Karpas-422 (cell line): ENCODE data around the gene GDPD5. TPM values are rescaled to one million over a fixed set of nuclear protein-coding genes. Genes with fewer than 3 reads are reported as not detected.

Experiments used
- DNase-seq: peaks from one replicate; pipeline ENCODE4 v3.0.0-alpha.2; 2015
- H2AFZ ChIP-seq: fragments of 200-600 bp; sonication (generic); 2 replicates; pipeline ENCODE4 v1.6.1; 2014; ENCODE audit warnings: antibody characterized with exemption, low read length, mixed read lengths
- H3K27ac ChIP-seq: fragments of 200-600 bp; sonication (generic); 2 replicates; pipeline ENCODE4 v1.5.1; 2014; ENCODE audit warnings: mild to moderate bottlenecking, low read length, moderate library complexity
- H3K27me3 ChIP-seq: fragments of 200-600 bp; sonication (generic); 2 replicates; pipeline ENCODE4 v1.6.1; 2014; ENCODE audit warnings: low read length, mixed read lengths
- H3K36me3 ChIP-seq: fragments of 200-600 bp; sonication (generic); 2 replicates; pipeline ENCODE4 v1.6.1; 2014; ENCODE audit warnings: low read length, mixed read lengths; ENCODE audit not compliant: insufficient read depth
- H3K4me1 ChIP-seq: fragments of 200-600 bp; sonication (generic); 2 replicates; pipeline ENCODE4 v1.6.1; 2014; ENCODE audit warnings: mild to moderate bottlenecking, low read length, mixed read lengths
- H3K4me2 ChIP-seq: fragments of 200-600 bp; sonication (generic); 2 replicates; pipeline ENCODE4 v1.6.1; 2014; ENCODE audit warnings: low read length, low read depth, mild to moderate bottlenecking; ENCODE audit not compliant: poor library complexity, severe bottlenecking
- H3K4me3 ChIP-seq: fragments of 200-600 bp; sonication (generic); 2 replicates; pipeline ENCODE4 v1.5.1; 2014; ENCODE audit warnings: mild to moderate bottlenecking, antibody characterized with exemption, low read length, mixed read lengths
- H3K79me2 ChIP-seq: fragments of 200-600 bp; sonication (generic); 2 replicates; pipeline ENCODE4 v1.6.1; 2014; ENCODE audit warnings: mild to moderate bottlenecking, low read length, mixed read lengths
- H3K9ac ChIP-seq: fragments of 200-600 bp; sonication (generic); 2 replicates; pipeline ENCODE4 v1.6.0; 2014; ENCODE audit warnings: low read length
- H3K9me2 ChIP-seq: fragments of 200-600 bp; sonication (generic), shearing (Covaris generic); replicated peaks from 2 replicates; pipeline ENCODE4 v1.6.0; 2014; ENCODE audit warnings: mild to moderate bottlenecking, low read length, moderate library complexity; ENCODE audit not compliant: insufficient read depth
- H3K9me3 ChIP-seq: fragments of 300-700, 200-600 bp; sonication (generic); 2 replicates; pipeline ENCODE4 v1.6.1; 2014; ENCODE audit warnings: low read length, mixed read lengths
- H4K20me1 ChIP-seq: fragments of 200-600 bp; sonication (generic); 2 replicates; pipeline ENCODE4 v1.6.1; 2014; ENCODE audit warnings: mild to moderate bottlenecking, antibody characterized with exemption, low read length, low read depth; ENCODE audit not compliant: insufficient read depth
- total RNA-seq: library from RNA; depleted of rRNA; stranded (reverse); fragments of >200 nt; shearing (Covaris generic); gene quantifications from 2 replicates; pipeline ENCODE4 v1.2.3, GENCODE V29; 2014; ENCODE audit warnings: low replicate concordance

The GDPD5 gene
- total RNA-seq, 1 experiment from 2014 or later, result 137 TPM

DNA sequence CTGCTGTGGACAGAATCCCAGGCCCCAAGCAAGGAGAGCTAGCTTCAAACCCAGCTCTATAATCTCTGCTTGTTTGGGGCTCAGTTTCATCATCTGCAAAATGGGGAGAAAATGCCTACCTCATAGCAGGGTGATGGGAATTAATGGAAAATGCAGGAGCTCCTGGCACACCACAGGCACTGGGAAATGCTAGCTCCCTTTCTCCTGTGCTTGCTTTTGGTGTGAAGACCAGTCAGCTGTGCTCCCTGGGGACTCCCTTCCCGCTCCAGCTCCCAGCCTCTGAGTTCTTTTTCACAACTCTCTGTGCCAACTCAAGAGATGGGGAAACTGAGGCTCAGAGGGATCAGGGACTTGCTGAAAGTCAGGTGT lies 28.1 kb upstream of the GDPD5 start:
- H3K36me3 ChIP-seq, result no peaks in the 10 kb centered on the region
- peak overlapping the region; percentile 32; the same call in 1 of the 2 replicates for H3K9ac ChIP-seq
- no peak overlapping the region for H3K27ac ChIP-seq
- H3K9me2 ChIP-seq, result no peaks in the 10 kb centered on the region
- H2AFZ ChIP-seq, result no peak overlapping the region
- H3K79me2 ChIP-seq, result no peaks in the 10 kb centered on the region
- no peaks in the 10 kb centered on the region for H3K27me3 ChIP-seq
- no peaks in the 10 kb centered on the region for H4K20me1 ChIP-seq
- no peak overlapping the region for H3K4me2 ChIP-seq
- no peak overlapping the region for H3K4me3 ChIP-seq
- DNase-seq, result no peak
- H3K9me3 ChIP-seq, result no peaks in the 10 kb centered on the region
- peaks cover 10% of the 10 kb centered on the region; the same call in 1 of the 2 replicates for H3K4me1 ChIP-seq

DNA sequence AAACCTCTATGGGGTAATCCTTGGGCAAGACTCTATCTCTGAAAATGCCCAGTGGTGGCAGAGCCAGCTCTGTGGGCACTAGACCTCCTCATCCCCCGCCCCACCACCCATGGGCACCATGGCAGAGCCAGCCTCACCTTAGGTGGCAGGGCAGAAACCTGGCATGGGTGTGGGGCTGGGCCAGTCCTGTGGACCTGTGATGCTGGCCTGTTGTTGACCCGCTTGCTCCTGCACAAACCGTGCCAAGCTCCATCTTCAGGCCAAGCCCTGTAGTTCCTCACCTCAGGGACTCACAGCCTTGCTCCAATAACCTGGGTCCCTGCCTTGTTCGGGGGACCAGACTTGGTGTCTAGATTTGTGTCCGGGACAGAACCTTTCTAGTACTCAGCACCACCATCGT lies 27.4 kb upstream of the GDPD5 start:
- DNase-seq, result no peak
- H3K9me3 ChIP-seq, result no peaks in the 10 kb centered on the region
- no peaks in the 10 kb centered on the region for H4K20me1 ChIP-seq
- H2AFZ ChIP-seq, result no peak overlapping the region
- H3K79me2 ChIP-seq, result no peaks in the 10 kb centered on the region
- no peak overlapping the region for H3K27ac ChIP-seq
- H3K4me3 ChIP-seq, result no peak overlapping the region
- H3K4me1 ChIP-seq, result peaks cover 10% of the 10 kb centered on the region; the same call in 1 of the 2 replicates
- no peaks in the 10 kb centered on the region for H3K36me3 ChIP-seq
- no peak overlapping the region for H3K9ac ChIP-seq
- no peaks in the 10 kb centered on the region for H3K27me3 ChIP-seq
- H3K9me2 ChIP-seq, result no peaks in the 10 kb centered on the region
- no peak overlapping the region for H3K4me2 ChIP-seq

DNA sequence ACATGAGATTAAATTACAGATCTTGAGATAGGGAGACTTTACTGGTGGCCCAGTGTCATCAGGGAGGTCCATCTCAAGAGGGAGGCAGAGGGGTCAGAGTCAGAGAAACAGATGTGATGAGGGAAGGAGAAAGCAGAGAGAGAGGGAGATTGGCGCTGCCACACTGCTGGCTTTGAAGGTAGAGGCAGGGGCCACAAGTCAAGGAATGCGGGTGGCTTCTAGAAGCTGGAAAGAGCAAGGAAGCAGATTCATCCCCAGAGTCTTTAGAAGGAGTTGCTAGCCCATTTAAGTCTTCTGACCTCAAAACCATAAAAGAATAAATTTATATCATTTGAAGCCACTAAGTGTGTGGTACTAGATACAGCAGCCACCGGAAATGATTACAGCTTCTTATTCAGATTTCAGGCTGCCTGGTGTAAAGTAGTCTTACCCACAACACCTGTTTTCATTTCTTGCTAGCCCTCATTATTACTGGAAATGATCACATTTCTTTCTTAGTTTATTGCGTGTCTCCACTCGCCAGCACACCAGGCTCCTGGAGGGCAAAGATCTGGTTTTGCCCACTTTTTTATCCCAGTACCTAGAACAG lies 23.7 kb upstream of the GDPD5 start:
- Histone ChIP-seq H3K4me2 (no peak overlapping the region), H3K9me2 (no peaks in the 10 kb centered on the region), H3K36me3 (no peaks in the 10 kb centered on the region), H3K9ac (no peak overlapping the region), H2AFZ (no peak overlapping the region), H3K4me1 (peaks cover 5% of the 10 kb centered on the region; the same call in 1 of the 2 replicates), H3K9me3 (no peaks in the 10 kb centered on the region), H3K4me3 (no peak overlapping the region), H3K27me3 (no peaks in the 10 kb centered on the region), H3K79me2 (no peaks in the 10 kb centered on the region), H4K20me1 (no peaks in the 10 kb centered on the region), H3K27ac (no peak overlapping the region)
- no peak for DNase-seq

DNA sequence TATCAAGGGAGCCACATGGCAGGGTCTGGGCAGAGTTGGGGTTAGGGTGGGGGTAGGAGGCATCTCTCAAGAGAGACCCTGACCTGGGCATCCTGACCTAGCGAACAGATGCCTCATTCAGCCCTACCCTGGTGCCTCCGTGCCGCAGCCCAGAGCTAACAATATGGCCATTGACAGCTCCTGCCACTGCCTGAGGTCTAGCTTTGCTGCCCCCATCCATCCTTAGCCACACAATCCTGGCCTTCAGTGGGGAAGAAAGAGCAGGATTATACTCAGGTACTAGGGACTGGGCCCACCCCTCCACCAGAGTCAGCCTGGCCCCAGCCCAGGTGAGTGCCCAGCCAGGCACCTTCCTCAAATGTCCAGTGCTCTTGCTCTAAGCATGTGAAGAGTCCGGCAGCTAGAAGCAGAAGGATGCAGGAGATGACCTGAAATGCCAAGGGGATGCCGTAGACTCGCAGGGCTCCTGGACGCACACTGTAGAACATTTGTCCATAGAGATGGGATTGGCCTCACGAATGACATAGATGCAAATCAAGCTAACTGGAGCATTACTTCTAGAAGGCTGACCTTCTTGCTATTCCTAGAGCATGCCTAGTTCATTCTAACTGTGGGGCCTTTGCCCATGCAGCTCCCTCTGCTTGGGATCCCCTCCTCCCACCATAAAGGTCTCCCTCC lies 23.0 kb upstream of the GDPD5 start:
- no peak overlapping the region for H3K27ac ChIP-seq
- no peaks in the 10 kb centered on the region for H3K27me3 ChIP-seq
- H3K4me1 ChIP-seq, result no peaks in the 10 kb centered on the region
- no peak for DNase-seq
- no peaks in the 10 kb centered on the region for H3K9me3 ChIP-seq
- no peak overlapping the region for H3K4me2 ChIP-seq
- H3K9me2 ChIP-seq, result no peaks in the 10 kb centered on the region
- H3K79me2 ChIP-seq, result no peaks in the 10 kb centered on the region
- H2AFZ ChIP-seq, result no peak overlapping the region
- H3K9ac ChIP-seq, result no peak overlapping the region
- no peaks in the 10 kb centered on the region for H4K20me1 ChIP-seq
- no peak overlapping the region for H3K4me3 ChIP-seq
- no peaks in the 10 kb centered on the region for H3K36me3 ChIP-seq

GRCh38 chr11:75547617-75548058 lies 21.9 kb upstream of the GDPD5 start:
- Histone ChIP-seq H3K4me3 (no peak overlapping the region), H3K27me3 (no peaks in the 10 kb centered on the region), H3K79me2 (no peaks in the 10 kb centered on the region), H3K27ac (no peak overlapping the region), H2AFZ (no peak overlapping the region), H3K36me3 (no peaks in the 10 kb centered on the region), H3K9me3 (no peaks in the 10 kb centered on the region), H3K9ac (no peak overlapping the region), H3K4me2 (no peak overlapping the region), H3K9me2 (no peaks in the 10 kb centered on the region), H4K20me1 (no peaks in the 10 kb centered on the region), H3K4me1 (no peaks in the 10 kb centered on the region)
- DNase-seq, result peak; percentile 65

GRCh38 chr11:75547177-75547576 lies 21.4 kb upstream of the GDPD5 start:
- Histone ChIP-seq H3K36me3 (no peaks in the 10 kb centered on the region), H2AFZ (no peak overlapping the region), H3K79me2 (no peaks in the 10 kb centered on the region), H3K4me2 (no peak overlapping the region), H3K27me3 (no peaks in the 10 kb centered on the region), H3K4me1 (no peaks in the 10 kb centered on the region), H3K9me2 (no peaks in the 10 kb centered on the region), H4K20me1 (no peaks in the 10 kb centered on the region), H3K4me3 (no peak overlapping the region), H3K9me3 (no peaks in the 10 kb centered on the region), H3K9ac (no peak overlapping the region), H3K27ac (no peak overlapping the region)
- DNase-seq, result no peak

GRCh38 chr11:75543806-75544205 lies 18.1 kb upstream of the GDPD5 start:
- Histone ChIP-seq H4K20me1 (no peaks in the 10 kb centered on the region), H3K4me2 (no peak overlapping the region), H3K9ac (no peak overlapping the region), H3K27ac (no peak overlapping the region), H2AFZ (no peak overlapping the region), H3K4me1 (no peaks in the 10 kb centered on the region), H3K27me3 (no peaks in the 10 kb centered on the region), H3K4me3 (no peak overlapping the region), H3K9me2 (no peaks in the 10 kb centered on the region), H3K9me3 (no peaks in the 10 kb centered on the region), H3K79me2 (no peaks in the 10 kb centered on the region), H3K36me3 (no peaks in the 10 kb centered on the region)
- DNase-seq, result peak; percentile 73

DNA sequence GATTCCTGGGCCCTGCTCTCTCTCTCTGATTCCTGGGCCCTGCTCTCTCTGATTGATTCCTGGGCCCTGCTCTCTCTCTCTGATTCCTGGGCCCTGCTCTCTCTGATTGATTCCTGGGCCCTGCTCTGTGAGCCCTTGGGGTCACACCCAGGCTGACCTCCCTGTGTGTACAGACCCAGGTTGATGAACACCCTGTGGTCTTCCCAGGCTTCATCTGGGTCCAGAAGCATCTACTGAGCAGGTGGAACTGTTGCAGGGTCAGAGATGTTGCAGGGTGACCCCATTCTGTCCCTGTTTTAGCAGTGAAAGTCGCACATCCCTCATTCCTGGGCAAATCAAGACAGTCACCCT lies 16.3 kb upstream of the GDPD5 start:
- Histone ChIP-seq H3K4me1 (peaks cover 17% of the 10 kb centered on the region), H3K27ac (no peak overlapping the region), H3K27me3 (no peaks in the 10 kb centered on the region), H3K4me2 (no peak overlapping the region), H3K4me3 (no peak overlapping the region), H4K20me1 (no peaks in the 10 kb centered on the region), H3K9me2 (no peaks in the 10 kb centered on the region), H3K79me2 (no peaks in the 10 kb centered on the region), H3K9ac (no peak overlapping the region), H3K9me3 (no peaks in the 10 kb centered on the region), H3K36me3 (no peaks in the 10 kb centered on the region), H2AFZ (no peak overlapping the region)
- no peak for DNase-seq
